Tibial nerve (tissue), 4 donors: Measurements from ENCODE around the gene FRMD4A. TPM values are rescaled to one million over a fixed set of nuclear protein-coding genes. Genes with fewer than 3 reads are reported as not detected.
A peak's percentile ranks its signal among the peaks of the same experiment; 100 is the strongest.

Experiments
- DNase-seq, 2 donors: peaks; one replicate each; pipeline ENCODE4 v3.0.0-alpha.2; 2019; ENCODE audit warnings: low spot score in 2 of 2
- H3K27ac ChIP-seq, 4 donors: fragments of 200-600 bp; sonication (generic) in 3 of 4; one replicate each; pipeline ENCODE4 v1.5.1; 2017 to 2019; ENCODE audit warnings: mild to moderate bottlenecking in 1 of 4
- H3K27me3 ChIP-seq, 2 donors: fragments of 200-600 bp; sonication (generic) in 1 of 2; one replicate each; pipeline versions ENCODE4 v1.5.1 to v1.6.0; 2017 to 2019
- H3K36me3 ChIP-seq, 3 donors: fragments of 200-600 bp; sonication (generic); one replicate each; pipeline ENCODE4 v1.5.1; 2018 to 2019
- H3K4me1 ChIP-seq, 4 donors: fragments of 200-600 bp; sonication (generic) in 3 of 4; one replicate each; pipeline ENCODE4 v1.5.1; 2017 to 2019
- H3K4me3 ChIP-seq, 4 donors: fragments of 200-600 bp; sonication (generic) in 3 of 4; one replicate each; pipeline ENCODE4 v1.5.1; 2017 to 2019; ENCODE audit warnings: mild to moderate bottlenecking in 1 of 4, moderate library complexity in 1 of 4
- H3K9me3 ChIP-seq, 4 donors: fragments of 200-600 bp; sonication (generic) in 3 of 4; one replicate each; pipeline ENCODE4 v1.5.1; 2017 to 2019
- CTCF ChIP-seq, 5 experiments: fragments of 200-600 bp in 3 of 5; fragments of 450-650 bp in 2 of 5; sonication (generic) in 3 of 5; IDR thresholded peaks; one replicate each; pipeline ENCODE4 v1.5.1; 2016 to 2019; ENCODE audit warnings: antibody characterized with exemption in 5 of 5, mild to moderate bottlenecking in 3 of 5, moderate library complexity in 2 of 5
- EP300 ChIP-seq, 2 donors: sonication (generic); formaldehyde crosslinking; IDR thresholded peaks; one replicate each; pipeline ENCODE4 v1.6.1; 2017; ENCODE audit warnings: antibody characterized with exemption in 2 of 2, mild to moderate bottlenecking in 1 of 2
- POLR2A ChIP-seq, 2 donors: fragments of 450-650 bp; IDR thresholded peaks; one replicate each; pipeline ENCODE4 v1.6.1; 2017; ENCODE audit warnings: antibody characterized with exemption in 2 of 2, mild to moderate bottlenecking in 2 of 2, moderate library complexity in 2 of 2
- WGBS, 2 donors: methylation state at CpG; one replicate each; pipeline ENCODE4 v1.1.5; 2018; 5-methylcytosine and 5-hydroxymethylcytosine counted together
- total RNA-seq, 4 donors: library from RNA; depleted of rRNA; stranded (reverse); fragments of >200 nt; gene quantifications; one replicate each; pipeline ENCODE4 v1.1.0, GENCODE V29; 2016

The FRMD4A gene
- total RNA-seq, 4 donors from 2014 or later, result 39.8 to 89.7 (median 53.9) TPM

GRCh38 chr10:13745271-13745670 lies 585.5 kb downstream of the FRMD4A start:
- Histone ChIP-seq H3K36me3 (peaks cover 0 to 20% (median 0%) of the 10 kb centered on the region in 3 donors), H3K4me1 (peaks cover 0 to 24% (median 0%) of the 10 kb centered on the region in 4 donors), H3K27me3 (no peaks in the 10 kb centered on the region), H3K9me3 (no peaks in the 10 kb centered on the region), H3K4me3 (no peak overlapping the region), H3K27ac (no peak overlapping the region)
- 88 to 91% methylated on average over 7 of the region's 7 CpGs for WGBS, 2 donors
- DNase-seq, result no peak
- TF ChIP-seq POLR2A (IDR thresholded peaks at IDR 0.05) (no peak), CTCF (IDR thresholded peaks at IDR 0.05) (no peak), EP300 (IDR thresholded peaks at IDR 0.05) (no peak)

- TF ChIP-seq EP300 (IDR thresholded peaks at IDR 0.05), result no peak
- no peak for TF ChIP-seq POLR2A (IDR thresholded peaks at IDR 0.05)
- no peak for TF ChIP-seq CTCF (IDR thresholded peaks at IDR 0.05)
- Histone ChIP-seq H3K4me3 (no peak overlapping the region), H3K9me3 (no peaks in the 10 kb centered on the region), H3K36me3 (peaks cover 0 to 32% (median 0%) of the 10 kb centered on the region in 3 donors), H3K27ac (no peak overlapping the region), H3K4me1 (peaks cover 0 to 24% (median 0%) of the 10 kb centered on the region in 4 donors), H3K27me3 (no peaks in the 10 kb centered on the region)
- no peak for DNase-seq
- 83 to 86% methylated on average over 7 of the region's 7 CpGs for WGBS, 2 donors
Observed at GRCh38 chr10:13743963-13744362, 586.8 kb downstream of the FRMD4A start.

GRCh38 chr10:13743101-13743693 lies 587.5 kb downstream of the FRMD4A start:
- DNase-seq, result peak in 1 of 2 donors; percentile 36
- Histone ChIP-seq H3K27ac (no peak overlapping the region), H3K4me1 (peaks cover 0 to 24% (median 0%) of the 10 kb centered on the region in 4 donors), H3K36me3 (peaks cover 0 to 37% (median 0%) of the 10 kb centered on the region in 3 donors), H3K27me3 (no peaks in the 10 kb centered on the region), H3K9me3 (no peaks in the 10 kb centered on the region), H3K4me3 (no peak overlapping the region)
- 58 to 62% methylated on average over 15 of the region's 15 CpGs for WGBS, 2 donors
- no peak for TF ChIP-seq CTCF (IDR thresholded peaks at IDR 0.05)
- TF ChIP-seq EP300 (IDR thresholded peaks at IDR 0.05), result no peak
- no peak for TF ChIP-seq POLR2A (IDR thresholded peaks at IDR 0.05)

- Histone ChIP-seq H3K4me3 (no peak overlapping the region), H3K4me1 (peaks cover 0 to 21% (median 0%) of the 10 kb centered on the region in 4 donors), H3K36me3 (peaks cover 0 to 54% (median 0%) of the 10 kb centered on the region in 3 donors), H3K27ac (no peak overlapping the region), H3K9me3 (no peaks in the 10 kb centered on the region), H3K27me3 (no peaks in the 10 kb centered on the region)
- 89 to 94% methylated on average over 5 of the region's 5 CpGs for WGBS, 2 donors
- DNase-seq, result no peak
- TF ChIP-seq EP300 (IDR thresholded peaks at IDR 0.05) (no peak), CTCF (IDR thresholded peaks at IDR 0.05) (no peak), POLR2A (IDR thresholded peaks at IDR 0.05) (no peak)
Observed at GRCh38 chr10:13741438-13741837, 589.3 kb downstream of the FRMD4A start.

GRCh38 chr10:13740461-13740860 lies 590.3 kb downstream of the FRMD4A start:
- WGBS, 2 donors, result 52 to 63% methylated on average over 4 of the region's 4 CpGs
- Histone ChIP-seq H3K4me1 (peaks cover 0 to 13% (median 0%) of the 10 kb centered on the region in 4 donors), H3K27me3 (no peaks in the 10 kb centered on the region), H3K36me3 (peaks cover 0 to 58% (median 0%) of the 10 kb centered on the region in 3 donors), H3K9me3 (no peaks in the 10 kb centered on the region), H3K4me3 (no peak overlapping the region), H3K27ac (no peak overlapping the region)
- no peak for TF ChIP-seq POLR2A (IDR thresholded peaks at IDR 0.05)
- TF ChIP-seq CTCF (IDR thresholded peaks at IDR 0.05), result no peak
- TF ChIP-seq EP300 (IDR thresholded peaks at IDR 0.05), result no peak
- DNase-seq, result no peak
